Endothelial cell of umbilical vein (primary cell): Measurements from ENCODE around the gene USP48. TPM values are rescaled to one million over a fixed set of nuclear protein-coding genes. Genes with fewer than 3 reads are reported as not detected.

Experiments used
- BruUV-seq: library from RNA; stranded (reverse); fragments of 400-500 nt; replicated peaks from 2 replicates; lab custom pipeline; 2021; lab: Mats Ljungman, UMichigan
- CTCF ChIA-PET: fragments of 300-600, 350-600 bp; sonication (Branson Sonifier 250); formaldehyde crosslinking; loops from one replicate; lab custom pipeline; 2021; ENCODE audit warnings: antibody characterized with exemption, inconsistent platforms; lab: Charles Lee
- POLR2A ChIA-PET: fragments of 300-600, 350-600 bp; sonication (Branson Sonifier 250); formaldehyde crosslinking; loops from one replicate; lab custom pipeline; 2021; ENCODE audit warnings: antibody characterized with exemption, inconsistent platforms; lab: Charles Lee
- DNase-seq: peaks from one replicate; pipeline ENCODE4 v3.0.0-alpha.2; 2011; ENCODE audit warnings: low read depth, low spot score
- FAIRE-seq: peaks from 2 replicates; lab custom pipeline; 2011; peaks lifted over from hg19 to GRCh38; lab: Jason Lieb, UNC
- H2AFZ ChIP-seq: 2 replicates; pipeline ENCODE4 v1.6.0; 2012; ENCODE audit warnings: low read depth, low read length, control low read depth, inconsistent platforms
- H3K27ac ChIP-seq: 2 replicates; pipeline ENCODE4 v1.5.1; 2011; ENCODE audit warnings: low read depth, mild to moderate bottlenecking, control low read depth, low read length, moderate library complexity; ENCODE audit not compliant: insufficient read depth
- H3K27me3 ChIP-seq, 2 experiments: 2 replicates each; pipeline versions ENCODE4 v1.6.0 to v1.6.1; 2011; ENCODE audit warnings: low read length in 2 of 2, mixed read lengths in 1 of 2; ENCODE audit not compliant: control insufficient read depth in 2 of 2, insufficient read depth in 2 of 2
- H3K36me3 ChIP-seq, 2 experiments: 2 replicates in 1 of 2; 3 replicates in 1 of 2; pipeline ENCODE4 v1.5.1; 2011; ENCODE audit warnings: low read length in 2 of 2, mild to moderate bottlenecking in 1 of 2, moderate library complexity in 1 of 2; ENCODE audit not compliant: control insufficient read depth in 2 of 2, insufficient read depth in 2 of 2; ENCODE audit errors: extremely low read depth in 1 of 2
- H3K4me1 ChIP-seq: 3 replicates; pipeline ENCODE4 v1.5.1; 2011; ENCODE audit warnings: mild to moderate bottlenecking, low read length; ENCODE audit not compliant: control insufficient read depth, insufficient read depth; ENCODE audit errors: extremely low read depth
- H3K4me2 ChIP-seq: 2 replicates; pipeline ENCODE4 v1.6.1; 2011; ENCODE audit warnings: low read length, control low read depth, mixed read lengths; ENCODE audit not compliant: insufficient read depth
- H3K4me3 ChIP-seq, 3 experiments: fragments of 200-600 bp in 1 of 3; sonication (generic), shearing (Covaris generic) in 1 of 3; replicated peaks in 1 of 3; 2 replicates each; pipeline ENCODE4 v1.5.1; 2011 to 2016; ENCODE audit warnings: control low read depth in 3 of 3, low read length in 3 of 3, mild to moderate bottlenecking in 2 of 3, inconsistent platforms in 1 of 3, low read depth in 1 of 3, moderate library complexity in 1 of 3; ENCODE audit not compliant: insufficient read depth in 1 of 3
- H3K79me2 ChIP-seq: 2 replicates; pipeline ENCODE4 v1.6.0; 2012; ENCODE audit warnings: low read length, inconsistent platforms; ENCODE audit not compliant: control insufficient read depth, insufficient read depth
- H3K9ac ChIP-seq: replicated peaks from 2 replicates; pipeline ENCODE3; 2011; ENCODE audit warnings: low read length, control low read depth; ENCODE audit not compliant: insufficient read depth; ENCODE audit errors: extremely low read depth
- H3K9me1 ChIP-seq: replicated peaks from 3 replicates; pipeline ENCODE4 v1.6.0; 2011; ENCODE audit warnings: mild to moderate bottlenecking, low read length; ENCODE audit not compliant: control insufficient read depth, insufficient read depth; ENCODE audit errors: extremely low read depth
- H3K9me3 ChIP-seq: replicated peaks from 2 replicates; pipeline ENCODE4 v1.5.1; 2012; ENCODE audit warnings: low read length, inconsistent platforms; ENCODE audit not compliant: control insufficient read depth, insufficient read depth
- H4K20me1 ChIP-seq: replicated peaks from 2 replicates; pipeline ENCODE3; 2011; ENCODE audit warnings: mild to moderate bottlenecking, low read length; ENCODE audit not compliant: control insufficient read depth, insufficient read depth; ENCODE audit errors: extremely low read depth
- GATA2 ChIP-seq: IDR thresholded peaks from 2 replicates; pipeline ENCODE4 v1.7.0; 2011; ENCODE audit warnings: low read depth, mild to moderate bottlenecking, moderate library complexity, mixed read lengths, low read length; ENCODE audit not compliant: insufficient read length, insufficient read depth
- MYC ChIP-seq: IDR thresholded peaks from one replicate; pipeline ENCODE4 v1.6.1; 2011; ENCODE audit warnings: mild to moderate bottlenecking, low read depth, low read length
- dilution Hi-C: fragments of 300-500 bp; cut with MboI; formaldehyde crosslinking; loops from one replicate; pipeline ENCODE4 v1.15.0; 2019; ENCODE audit warnings: low sequenced_read_pairs; ENCODE audit not compliant: extremely low pct_ligation_motif_present
- intact Hi-C: fragments of 100-400 bp; cut with micrococcal nuclease; formaldehyde crosslinking; loops from one replicate; pipeline ENCODE4 v1.10.0; 2022
- polyA plus RNA-seq, 4 experiments: library from polyadenylated mRNA; depleted of rRNA in 3 of 4; stranded (reverse) in 3 of 4; unstranded in 1 of 4; fragments of >200 nt; gene quantifications; 2 replicates each; pipeline versions ENCODE4 v1.2.1 to v1.2.3, GENCODE V29; 2011 to 2012; ENCODE audit warnings: missing spikeins in 1 of 4
- total RNA-seq: library from RNA; stranded (reverse); gene quantifications from 2 replicates; pipeline ENCODE4 v1.2.3, GENCODE V29; 2021
- TF ChIP-seq, protein P1 (sequence below), 2 donors: IDR thresholded peaks; 1 replicate in 1 of 2; 2 replicates in 1 of 2; pipeline ENCODE4 v1.5.1; 2011; ENCODE audit warnings: low read length in 2 of 2, mild to moderate bottlenecking in 2 of 2, moderate library complexity in 2 of 2, control low read depth in 1 of 2, inconsistent platforms in 1 of 2, low read depth in 1 of 2; ENCODE audit not compliant: insufficient read depth in 1 of 2; ENCODE audit errors: extremely low read depth in 1 of 2

USP48 gene
- total and polyA plus RNA-seq, 2 donors (not counting 3 experiments of a cell fraction or from before 2014, with no cell fraction given): 27.2 to 149 TPM

DNA sequence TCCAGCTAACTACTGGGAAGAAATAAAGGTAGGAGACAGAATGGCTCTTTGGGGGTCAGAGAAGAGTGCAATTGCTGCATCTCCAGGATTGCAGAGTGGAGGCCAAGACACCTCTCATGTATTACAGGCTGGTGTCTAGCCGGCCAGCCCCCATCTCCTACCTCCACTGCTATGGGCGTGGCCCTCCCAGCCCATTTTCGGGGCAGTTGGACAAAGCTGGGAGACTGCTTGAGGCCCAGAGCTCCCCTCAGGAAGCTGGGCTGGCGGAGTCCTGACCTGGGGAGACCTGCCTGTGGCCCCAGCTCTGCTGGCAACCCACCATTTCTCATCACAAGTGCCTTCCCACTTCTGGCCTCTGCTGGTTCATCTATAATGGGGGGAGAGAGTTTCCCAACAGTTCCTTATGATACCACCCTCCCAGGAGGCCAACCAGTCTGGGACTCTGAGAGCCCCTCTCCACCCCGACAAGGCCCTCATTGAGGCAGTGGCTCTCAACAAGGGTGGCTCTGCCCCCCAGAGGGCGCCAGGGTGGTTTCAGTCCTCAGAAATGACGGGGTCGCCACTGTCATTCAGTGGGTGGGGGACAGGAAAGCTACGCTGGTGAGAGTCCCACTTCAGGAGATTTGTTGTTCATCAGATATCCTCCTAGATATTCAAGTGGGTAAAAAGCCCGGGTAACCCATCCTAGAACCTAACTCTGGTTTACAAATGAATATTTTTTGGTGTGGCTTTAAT is 125.3 kb downstream of the USP48 start:
- BruUV-seq: no TSS peak
- no peak overlapping the region for H3K27ac ChIP-seq
- intact Hi-C loops: loop anchor here (2.0 kb wide), 2 partner anchors 63 to 147 kb away; no protein-coding TSS in a partner anchor

More for the DNA sequence above, 125.3 kb downstream of the USP48 start:
- TF ChIP-seq, protein P1, sequence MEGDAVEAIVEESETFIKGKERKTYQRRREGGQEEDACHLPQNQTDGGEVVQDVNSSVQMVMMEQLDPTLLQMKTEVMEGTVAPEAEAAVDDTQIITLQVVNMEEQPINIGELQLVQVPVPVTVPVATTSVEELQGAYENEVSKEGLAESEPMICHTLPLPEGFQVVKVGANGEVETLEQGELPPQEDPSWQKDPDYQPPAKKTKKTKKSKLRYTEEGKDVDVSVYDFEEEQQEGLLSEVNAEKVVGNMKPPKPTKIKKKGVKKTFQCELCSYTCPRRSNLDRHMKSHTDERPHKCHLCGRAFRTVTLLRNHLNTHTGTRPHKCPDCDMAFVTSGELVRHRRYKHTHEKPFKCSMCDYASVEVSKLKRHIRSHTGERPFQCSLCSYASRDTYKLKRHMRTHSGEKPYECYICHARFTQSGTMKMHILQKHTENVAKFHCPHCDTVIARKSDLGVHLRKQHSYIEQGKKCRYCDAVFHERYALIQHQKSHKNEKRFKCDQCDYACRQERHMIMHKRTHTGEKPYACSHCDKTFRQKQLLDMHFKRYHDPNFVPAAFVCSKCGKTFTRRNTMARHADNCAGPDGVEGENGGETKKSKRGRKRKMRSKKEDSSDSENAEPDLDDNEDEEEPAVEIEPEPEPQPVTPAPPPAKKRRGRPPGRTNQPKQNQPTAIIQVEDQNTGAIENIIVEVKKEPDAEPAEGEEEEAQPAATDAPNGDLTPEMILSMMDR (IDR thresholded peaks at IDR 0.05; ENCODE audit: extremely low read depth in 1 of 2, insufficient read depth in 1 of 2, low read depth in 1 of 2, low read length in 2 of 2): no peak
- no peak for TF ChIP-seq MYC
- TF ChIP-seq GATA2: no peak
- FAIRE-seq (no peak), DNase-seq (no peak)
- no peak overlapping the region for H3K4me2 ChIP-seq
- H3K9ac ChIP-seq: no peak overlapping the region
- no peaks in the 10 kb centered on the region for H3K9me1 ChIP-seq
- H3K79me2 ChIP-seq: no peaks in the 10 kb centered on the region
- no peaks in the 10 kb centered on the region for H4K20me1 ChIP-seq
- CTCF ChIA-PET: interaction anchor here (1.1 to 5.4 kb wide), 5 partner anchors 10 to 320 kb away, joined by 3 to 90 read pairs (median 4); no protein-coding TSS in a partner anchor
- H3K9me3 ChIP-seq: no peaks in the 10 kb centered on the region
- POLR2A ChIA-PET: no interaction called here
- H3K4me3 ChIP-seq: no peak overlapping the region
- dilution Hi-C loops: no loop called here
- H3K27me3 ChIP-seq: peaks cover 11 to 13% of the 10 kb centered on the region in 2 experiments
- no peak overlapping the region for H2AFZ ChIP-seq
- H3K36me3 ChIP-seq: no peaks in the 10 kb centered on the region
- no peaks in the 10 kb centered on the region for H3K4me1 ChIP-seq
